Measurements from ENCODE around the gene B2M. TPM values are rescaled to one million over a fixed set of nuclear protein-coding genes. Genes with fewer than 3 reads are reported as not detected.

The B2M gene
- total and polyA plus RNA-seq, 4 donors = 1,933 to 11,026 (median 3,433) TPM

- DNase-seq (no peak), ATAC-seq (ENCODE audit: insufficient read depth, low FRiP score) (no peak)
- Histone ChIP-seq H3K9me3 (ENCODE audit: control insufficient read depth in 4 of 4, insufficient read depth in 3 of 4, low read length in 3 of 4) (no peaks in the 10 kb centered on the region), H3K4me1 (ENCODE audit: control insufficient read depth in 5 of 5, insufficient read depth in 5 of 5, low read length in 5 of 5) (peaks cover 0 to 7% (median 0%) of the 10 kb centered on the region in 5 donors), H3K27me3 (ENCODE audit: control insufficient read depth in 3 of 3, insufficient read depth in 3 of 3, low read length in 2 of 3) (no peaks in the 10 kb centered on the region), H3K4me3 (no peak overlapping the region), H3K36me3 (ENCODE audit: control insufficient read depth in 4 of 4, insufficient read depth in 4 of 4, low read length in 4 of 4) (peaks cover 0 to 5% (median 0%) of the 10 kb centered on the region in 4 donors), H3K27ac (ENCODE audit: low read depth in 1 of 2, low read length in 1 of 2) (peak overlapping the region in 1 of 2 donors; percentile 57), H3K9ac (ENCODE audit: insufficient read depth in 1 of 2, low read length in 2 of 2) (no peak overlapping the region)
- WGBS, 2 donors = 67 to 98% methylated on average over 2 of the region's 2 CpGs
- TF ChIP-seq, protein P1, sequence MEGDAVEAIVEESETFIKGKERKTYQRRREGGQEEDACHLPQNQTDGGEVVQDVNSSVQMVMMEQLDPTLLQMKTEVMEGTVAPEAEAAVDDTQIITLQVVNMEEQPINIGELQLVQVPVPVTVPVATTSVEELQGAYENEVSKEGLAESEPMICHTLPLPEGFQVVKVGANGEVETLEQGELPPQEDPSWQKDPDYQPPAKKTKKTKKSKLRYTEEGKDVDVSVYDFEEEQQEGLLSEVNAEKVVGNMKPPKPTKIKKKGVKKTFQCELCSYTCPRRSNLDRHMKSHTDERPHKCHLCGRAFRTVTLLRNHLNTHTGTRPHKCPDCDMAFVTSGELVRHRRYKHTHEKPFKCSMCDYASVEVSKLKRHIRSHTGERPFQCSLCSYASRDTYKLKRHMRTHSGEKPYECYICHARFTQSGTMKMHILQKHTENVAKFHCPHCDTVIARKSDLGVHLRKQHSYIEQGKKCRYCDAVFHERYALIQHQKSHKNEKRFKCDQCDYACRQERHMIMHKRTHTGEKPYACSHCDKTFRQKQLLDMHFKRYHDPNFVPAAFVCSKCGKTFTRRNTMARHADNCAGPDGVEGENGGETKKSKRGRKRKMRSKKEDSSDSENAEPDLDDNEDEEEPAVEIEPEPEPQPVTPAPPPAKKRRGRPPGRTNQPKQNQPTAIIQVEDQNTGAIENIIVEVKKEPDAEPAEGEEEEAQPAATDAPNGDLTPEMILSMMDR (IDR thresholded peaks at IDR 0.05; ENCODE audit: control extremely low read depth, extremely low read depth) = no peak
Measured at GRCh38 chr15:44706946-44707636, 4.2 kb upstream of the B2M start.

GRCh38 chr15:44710236-44711095 lies 851 bp upstream of the B2M start:
- TF ChIP-seq, protein P1 (IDR thresholded peaks at IDR 0.05; ENCODE audit: control extremely low read depth, extremely low read depth) = peak; percentile 19
- H3K27me3 ChIP-seq (ENCODE audit: control insufficient read depth in 3 of 3, insufficient read depth in 3 of 3, low read length in 2 of 3) = no peaks in the 10 kb centered on the region
- H3K9me3 ChIP-seq (ENCODE audit: control insufficient read depth in 4 of 4, insufficient read depth in 3 of 4, low read length in 3 of 4) = no peaks in the 10 kb centered on the region
- peak overlapping the region; percentile 85 to 95 for H3K9ac ChIP-seq (ENCODE audit: insufficient read depth in 1 of 2, low read length in 2 of 2)
- ATAC-seq (ENCODE audit: insufficient read depth, low FRiP score) (no peak), DNase-seq (peak; percentile 37 to 74 (median 40))
- H3K36me3 ChIP-seq (ENCODE audit: control insufficient read depth in 4 of 4, insufficient read depth in 4 of 4, low read length in 4 of 4) = peaks cover under 1 to 5% (median 4%) of the 10 kb centered on the region in 4 donors
- peak overlapping the region; percentile 75 to 99 for H3K27ac ChIP-seq (ENCODE audit: low read depth in 1 of 2, low read length in 1 of 2)
- H3K4me3 ChIP-seq = peak overlapping the region; percentile 65
- 8 to 17% methylated on average over 11 of the region's 11 CpGs for WGBS, 2 donors
- peaks cover 0 to 14% (median 8%) of the 10 kb centered on the region in 5 donors for H3K4me1 ChIP-seq (ENCODE audit: control insufficient read depth in 5 of 5, insufficient read depth in 5 of 5, low read length in 5 of 5)

DNA sequence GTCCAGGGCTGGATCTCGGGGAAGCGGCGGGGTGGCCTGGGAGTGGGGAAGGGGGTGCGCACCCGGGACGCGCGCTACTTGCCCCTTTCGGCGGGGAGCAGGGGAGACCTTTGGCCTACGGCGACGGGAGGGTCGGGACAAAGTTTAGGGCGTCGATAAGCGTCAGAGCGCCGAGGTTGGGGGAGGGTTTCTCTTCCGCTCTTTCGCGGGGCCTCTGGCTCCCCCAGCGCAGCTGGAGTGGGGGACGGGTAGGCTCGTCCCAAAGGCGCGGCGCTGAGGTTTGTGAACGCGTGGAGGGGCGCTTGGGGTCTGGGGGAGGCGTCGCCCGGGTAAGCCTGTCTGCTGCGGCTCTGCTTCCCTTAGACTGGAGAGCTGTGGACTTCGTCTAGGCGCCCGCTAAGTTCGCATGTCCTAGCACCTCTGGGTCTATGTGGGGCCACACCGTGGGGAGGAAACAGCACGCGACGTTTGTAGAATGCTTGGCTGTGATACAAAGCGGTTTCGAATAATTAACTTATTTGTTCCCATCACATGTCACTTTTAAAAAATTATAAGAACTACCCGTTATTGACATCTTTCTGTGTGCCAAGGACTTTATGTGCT lies 527 bp downstream of the B2M start:
- DNase-seq (peak; percentile 70 to 77 (median 74)), ATAC-seq (ENCODE audit: insufficient read depth, low FRiP score) (peak; percentile 21)
- peak overlapping the region; percentile 92 to 99 for H3K9ac ChIP-seq (ENCODE audit: insufficient read depth in 1 of 2, low read length in 2 of 2)
- peaks cover 12 to 19% (median 15%) of the 10 kb centered on the region in 4 donors for H3K36me3 ChIP-seq (ENCODE audit: control insufficient read depth in 4 of 4, insufficient read depth in 4 of 4, low read length in 4 of 4)
- TF ChIP-seq, protein P1 (IDR thresholded peaks at IDR 0.05; ENCODE audit: control extremely low read depth, extremely low read depth) = no peak
- H3K27ac ChIP-seq (ENCODE audit: low read depth in 1 of 2, low read length in 1 of 2) = peak overlapping the region; percentile 90 to 99
- H3K27me3 ChIP-seq (ENCODE audit: control insufficient read depth in 3 of 3, insufficient read depth in 3 of 3, low read length in 2 of 3) = no peaks in the 10 kb centered on the region
- WGBS, 2 donors = 0% methylated on average over 46 of the region's 46 CpGs
- H3K4me1 ChIP-seq (ENCODE audit: control insufficient read depth in 5 of 5, insufficient read depth in 5 of 5, low read length in 5 of 5) = peaks cover 0 to 23% (median 8%) of the 10 kb centered on the region in 5 donors
- no peaks in the 10 kb centered on the region for H3K9me3 ChIP-seq (ENCODE audit: control insufficient read depth in 4 of 4, insufficient read depth in 3 of 4, low read length in 3 of 4)
- H3K4me3 ChIP-seq = peak overlapping the region; percentile 80

Data from lung (tissue), 12 donors.